ENCODE data around the gene PHTF1.

PHTF1 gene

DNA sequence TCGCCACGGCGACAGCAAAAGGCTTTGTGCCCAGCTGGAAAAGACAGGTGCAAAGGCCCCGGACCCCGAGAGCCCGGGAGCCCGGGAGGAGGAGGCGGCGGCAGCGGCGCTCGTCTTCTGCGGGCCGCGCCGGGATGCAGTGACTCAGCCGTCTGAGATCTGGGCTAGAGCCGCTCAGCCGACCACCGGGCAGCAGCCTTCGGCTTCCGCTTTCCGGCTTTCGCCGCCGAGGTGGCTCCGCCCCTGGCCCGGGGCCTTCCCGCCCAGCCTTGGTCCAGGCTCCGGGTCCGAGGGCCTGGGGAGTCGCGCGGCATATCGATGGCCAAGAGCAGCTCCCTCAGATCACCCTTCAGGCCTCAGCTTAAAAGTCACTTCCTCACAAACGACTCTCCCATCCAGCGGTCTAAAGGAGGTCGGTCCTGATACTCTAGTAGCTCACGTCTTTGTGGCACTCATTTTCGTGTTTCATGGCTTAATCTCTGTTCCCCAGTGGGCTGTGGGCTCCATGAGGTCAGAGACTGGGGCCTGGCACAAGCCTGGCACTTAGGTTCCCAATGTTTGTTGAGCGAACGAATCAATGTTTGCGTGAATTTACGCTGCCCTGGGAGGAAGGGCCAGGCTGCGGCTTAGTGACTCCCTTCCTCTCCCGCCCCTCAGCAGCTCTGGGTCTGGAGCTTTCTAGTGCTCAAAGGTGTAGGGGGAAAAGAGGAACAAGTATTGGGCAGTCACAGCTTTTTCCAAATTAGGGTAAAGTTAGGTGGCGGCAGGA, at the start of gene PHTF1:
Gene PHTF1 (minus strand): TSS at position 154 of the 769 bp plus-strand sequence. CDS start 783 bp downstream, outside the sequence.
- in situ Hi-C loops (cut with MboI; ENCODE audit: low sequenced_read_pairs) = no loop called here

DNA sequence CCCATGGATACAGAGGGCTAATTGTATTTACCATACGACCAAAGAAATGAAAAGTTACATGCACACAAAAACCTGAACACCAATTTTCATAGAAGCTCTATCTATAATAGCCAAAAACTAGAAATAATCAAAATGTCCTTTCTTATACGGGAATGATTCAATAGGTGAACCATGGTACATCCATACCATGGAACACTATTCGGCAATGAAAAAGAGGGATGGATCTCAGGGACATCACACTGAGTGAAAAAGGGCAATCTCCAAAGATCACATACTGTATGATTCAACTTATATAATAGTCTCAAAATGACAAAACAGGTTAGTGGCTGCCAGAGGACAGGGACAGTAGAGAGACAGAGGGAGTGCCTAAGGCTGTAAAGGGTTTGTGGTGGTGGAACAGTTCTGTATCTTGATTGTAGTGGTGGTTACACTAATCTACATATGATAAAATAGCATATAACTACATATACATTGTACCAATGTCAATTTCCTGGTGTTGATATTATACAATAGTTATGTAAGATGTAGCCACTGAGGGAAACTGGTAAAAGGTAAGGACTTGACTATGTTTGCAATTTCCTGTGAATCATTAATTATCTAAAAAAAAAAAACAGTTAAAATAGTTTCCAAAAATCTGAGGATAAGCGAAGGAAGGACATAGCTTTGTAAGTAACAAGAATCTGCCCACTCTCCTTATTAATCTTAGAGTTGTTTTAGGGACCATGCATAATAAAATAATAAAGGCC, 49.3 kb upstream of the PHTF1 start:
- in situ Hi-C loops (cut with MboI; ENCODE audit: low sequenced_read_pairs) = no loop called here

DNA sequence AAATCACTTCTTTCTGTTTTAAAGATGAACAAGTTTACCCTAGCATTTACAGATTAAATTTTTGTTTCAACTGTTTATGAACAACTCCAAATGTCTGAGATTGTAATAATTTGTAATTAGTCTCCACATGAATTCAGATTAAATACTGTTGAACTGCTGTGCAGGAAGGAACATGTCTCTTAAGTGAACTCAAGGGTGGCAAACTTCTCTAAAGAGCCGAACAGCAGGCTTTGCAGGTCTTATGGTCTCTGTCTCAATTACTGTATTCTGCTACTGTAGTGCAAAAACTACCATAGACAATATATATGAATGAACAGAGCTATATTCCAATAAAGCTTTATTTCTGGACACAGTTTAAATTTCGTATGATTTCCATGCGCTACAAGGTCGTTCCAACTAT, 46.4 kb upstream of the PHTF1 start:
- in situ Hi-C loops (cut with MboI; ENCODE audit: low sequenced_read_pairs) = no loop called here

DNA sequence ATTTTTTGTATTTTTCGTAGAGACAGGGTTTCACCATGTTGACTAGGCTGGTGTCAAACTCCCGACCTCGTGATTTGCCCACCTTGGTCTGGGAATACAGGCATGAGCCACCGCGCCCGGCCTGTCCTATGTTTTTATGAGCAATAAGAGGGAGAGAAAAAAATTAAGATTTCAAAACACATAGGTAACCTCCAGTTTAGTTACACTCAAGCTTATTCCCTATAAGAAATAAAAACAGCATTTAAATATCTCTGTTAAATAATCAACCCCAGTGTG, 45.9 kb upstream of the PHTF1 start:
- in situ Hi-C loops (cut with MboI; ENCODE audit: low sequenced_read_pairs) = no loop called here

DNA sequence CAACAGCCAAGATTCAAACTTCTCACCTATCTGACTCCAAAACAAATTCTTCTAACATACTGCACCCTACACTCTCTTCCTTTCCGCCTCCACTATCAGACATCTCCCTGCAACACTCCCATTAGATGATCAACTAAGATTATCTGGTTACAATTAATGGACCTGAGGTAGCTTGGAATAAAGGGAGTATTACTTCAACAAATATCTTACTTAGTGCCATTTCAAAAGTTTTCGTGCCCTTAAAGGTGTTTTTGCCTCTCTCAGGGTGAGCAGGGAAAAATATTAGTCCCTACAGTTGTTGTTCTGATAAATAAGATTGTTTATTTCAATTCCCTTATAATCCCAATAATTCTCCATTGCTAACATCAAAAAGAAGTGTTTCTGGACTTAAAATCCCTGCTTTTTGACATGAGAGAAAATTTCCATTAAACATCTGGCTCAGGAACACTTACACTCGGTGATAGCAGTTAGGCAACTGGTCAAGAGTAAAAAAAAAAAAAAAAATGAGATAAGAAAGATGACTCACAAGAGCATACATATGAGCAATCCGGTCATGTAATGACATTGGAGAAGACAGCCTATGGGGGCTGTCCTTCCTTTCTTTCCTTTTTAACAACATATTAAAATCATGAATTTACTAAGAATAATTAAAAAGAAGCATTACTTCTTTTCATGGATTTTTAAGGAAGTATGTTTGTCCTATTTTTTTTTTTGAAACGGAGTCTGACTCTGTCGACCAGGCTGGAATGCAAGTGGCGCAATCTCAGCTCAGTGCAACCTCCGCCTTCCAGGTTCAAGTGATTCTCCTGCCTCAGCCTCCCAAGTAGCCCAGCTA, 45.4 kb upstream of the PHTF1 start:
- in situ Hi-C loops (cut with MboI; ENCODE audit: low sequenced_read_pairs) = no loop called here

DNA sequence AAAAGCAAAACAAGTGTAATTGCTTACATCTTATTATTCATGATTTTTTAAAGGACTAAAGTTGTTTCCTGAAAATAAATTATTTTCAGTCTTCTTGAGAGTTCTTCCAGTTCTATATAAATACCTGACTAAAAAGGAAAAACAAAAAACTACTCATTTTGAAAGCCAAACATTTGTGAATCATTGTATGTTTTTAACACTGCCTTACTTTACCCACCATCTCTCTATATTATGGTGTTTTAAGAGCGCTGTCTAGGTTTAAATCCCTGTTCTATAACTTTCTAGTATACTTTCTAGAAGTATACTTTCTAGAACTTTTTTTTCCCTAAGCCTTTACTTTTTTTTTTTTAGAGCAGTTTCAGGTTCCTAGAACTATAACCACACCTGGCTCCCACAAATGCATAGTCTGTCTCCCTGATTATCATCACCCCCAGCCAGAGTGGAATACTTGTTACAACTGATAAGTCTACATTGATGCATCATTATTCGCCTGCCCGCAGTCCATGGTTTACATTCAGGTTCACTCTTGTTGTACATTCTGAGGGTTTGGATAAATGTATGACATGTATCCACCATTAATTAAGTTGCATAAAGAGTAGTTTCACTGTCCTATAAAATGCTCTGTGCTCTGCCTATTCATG, 43.2 kb upstream of the PHTF1 start:
- in situ Hi-C loops (cut with MboI; ENCODE audit: low sequenced_read_pairs) = no loop called here

DNA sequence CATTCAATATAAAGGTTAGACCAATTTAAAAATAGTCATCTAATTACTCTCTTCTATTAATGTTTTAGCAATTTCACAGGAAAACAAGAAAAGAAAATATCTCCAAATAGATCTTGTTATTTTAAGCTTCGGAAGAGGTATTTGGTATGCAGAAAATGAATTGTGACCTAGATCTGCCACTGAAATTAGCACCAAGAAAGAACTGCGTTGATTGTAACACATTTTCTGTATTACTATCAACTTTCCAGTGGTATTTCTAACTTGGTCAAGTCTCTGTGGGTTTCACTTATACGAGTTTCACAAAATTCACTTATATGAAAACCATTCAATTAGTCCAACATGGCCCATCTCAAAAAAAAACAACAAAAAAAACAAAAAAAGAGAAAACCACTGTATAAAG, 41.2 kb upstream of the PHTF1 start:
- in situ Hi-C loops (cut with MboI; ENCODE audit: low sequenced_read_pairs) = no loop called here

DNA sequence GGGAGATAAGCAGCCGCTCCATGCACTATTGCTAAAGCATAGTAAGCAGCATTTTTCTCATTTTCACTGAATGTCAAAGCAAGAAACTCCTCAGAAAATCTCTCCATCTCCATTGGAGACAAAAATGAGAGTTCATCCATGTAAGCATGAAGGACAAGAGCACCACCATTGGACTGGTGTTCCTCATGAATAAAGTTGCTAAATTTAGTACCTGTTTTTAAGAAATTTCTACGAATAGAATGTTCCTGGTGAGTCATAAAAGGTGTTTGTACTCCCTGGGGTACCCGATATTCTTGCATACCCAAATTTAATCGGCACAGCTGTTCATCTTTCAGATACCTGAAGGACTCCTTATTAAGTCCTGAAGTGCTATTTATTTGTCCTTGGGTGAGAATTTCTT, 38.2 kb upstream of the PHTF1 start:
- in situ Hi-C loops (cut with MboI; ENCODE audit: low sequenced_read_pairs) = no loop called here

DNA sequence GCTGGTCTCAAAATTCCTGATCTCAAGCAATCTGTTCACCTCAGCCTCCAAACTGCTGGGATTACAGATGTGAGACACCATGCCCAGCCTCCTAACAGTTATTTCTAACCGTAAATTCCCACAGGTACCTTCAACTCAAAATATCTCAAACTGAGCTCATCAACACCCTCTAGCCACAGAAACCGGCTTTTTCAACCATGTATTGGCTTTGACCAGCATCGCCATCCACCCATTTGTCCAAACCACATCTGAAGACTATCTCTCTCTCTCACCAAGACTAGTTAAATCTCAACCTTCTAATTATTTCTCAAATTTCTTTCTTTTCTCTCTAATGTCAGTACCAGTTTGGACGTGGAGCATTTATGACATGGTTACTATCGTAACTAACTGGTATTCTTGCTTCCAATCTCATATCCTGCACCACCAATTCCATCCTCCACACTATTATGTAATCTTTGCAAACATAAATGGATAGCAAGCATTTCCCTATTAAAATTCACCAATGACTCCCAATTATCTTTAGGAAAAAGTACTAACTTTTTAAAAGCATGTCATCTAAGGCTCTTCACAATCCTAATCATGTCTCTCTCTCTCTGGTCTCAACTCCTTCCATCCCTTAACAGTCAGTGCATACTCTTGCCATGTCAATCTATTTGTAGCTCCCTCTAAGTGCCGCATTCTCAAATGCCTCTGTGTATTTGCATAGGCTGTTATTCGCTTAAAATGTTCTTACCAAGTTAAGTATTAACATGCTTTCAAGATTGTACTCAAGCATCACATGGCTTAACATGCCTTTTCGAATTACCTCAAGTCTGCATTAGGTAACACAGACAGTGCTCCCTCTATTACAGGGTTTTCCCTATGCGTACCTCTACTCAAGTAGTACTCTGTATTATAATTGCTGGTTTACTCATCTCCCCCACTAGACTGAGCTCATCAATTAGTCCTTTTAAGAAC, 34.9 kb upstream of the PHTF1 start:
- in situ Hi-C loops (cut with MboI; ENCODE audit: low sequenced_read_pairs) = no loop called here

DNA sequence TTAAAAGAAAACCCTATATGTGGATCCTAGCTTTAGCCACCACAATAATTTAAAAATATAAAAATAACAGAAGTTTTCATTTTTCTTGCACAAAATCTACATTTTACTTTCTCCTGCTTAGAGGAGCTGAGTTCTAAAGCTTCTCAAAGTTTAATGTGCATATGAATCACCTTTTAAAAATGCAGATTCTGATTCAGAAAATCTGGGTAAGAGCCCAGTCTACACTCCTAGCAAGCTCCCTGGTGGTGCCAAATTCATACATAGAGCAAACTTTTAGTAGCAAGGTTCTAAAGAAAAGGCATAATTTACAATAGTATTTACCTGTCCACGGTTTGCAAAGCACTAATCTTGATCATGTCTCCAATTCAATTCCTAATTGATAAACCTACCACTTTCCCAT, 33.7 kb upstream of the PHTF1 start:
- in situ Hi-C loops (cut with MboI; ENCODE audit: low sequenced_read_pairs) = no loop called here

DNA sequence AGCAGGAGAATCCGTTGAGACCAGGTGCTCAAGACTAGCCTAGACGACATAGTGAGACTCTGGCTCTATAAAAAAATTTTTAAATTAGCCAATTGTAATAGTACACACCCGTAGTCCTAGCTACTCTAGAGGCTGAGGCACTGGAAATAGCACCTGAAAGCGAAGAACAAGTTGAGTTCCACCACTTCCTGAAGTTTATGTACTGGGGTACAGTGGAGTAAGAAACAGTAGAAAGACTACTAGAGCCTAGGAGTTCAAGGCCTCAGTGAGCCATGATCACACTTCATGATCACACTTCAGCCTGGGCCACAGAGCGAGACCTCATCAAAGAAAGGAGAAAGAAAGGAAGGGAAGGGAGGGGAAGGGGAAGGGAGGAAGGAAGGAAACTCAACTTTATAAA, 33.2 kb upstream of the PHTF1 start:
- in situ Hi-C loops (cut with MboI; ENCODE audit: low sequenced_read_pairs) = no loop called here

DNA sequence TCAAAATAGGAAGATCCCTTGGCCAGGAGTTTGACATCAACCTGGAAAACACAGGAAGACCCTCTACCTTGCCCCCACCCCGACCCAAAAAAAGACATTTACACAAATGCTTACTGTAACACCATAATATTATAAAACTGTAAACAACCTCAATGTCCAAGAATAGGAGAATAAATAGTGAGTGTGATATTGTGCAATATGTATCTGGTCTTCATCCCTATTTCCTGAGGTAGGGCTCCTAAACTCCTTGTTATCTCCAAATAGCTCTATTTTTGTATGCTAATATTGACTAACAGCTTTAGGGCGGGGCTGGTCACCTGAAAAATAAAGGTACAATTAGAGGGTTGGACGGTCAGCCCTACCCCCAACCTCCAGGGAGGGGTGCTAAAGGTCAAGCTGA, 29.5 kb upstream of the PHTF1 start:
- in situ Hi-C loops (cut with MboI; ENCODE audit: low sequenced_read_pairs) = no loop called here

DNA sequence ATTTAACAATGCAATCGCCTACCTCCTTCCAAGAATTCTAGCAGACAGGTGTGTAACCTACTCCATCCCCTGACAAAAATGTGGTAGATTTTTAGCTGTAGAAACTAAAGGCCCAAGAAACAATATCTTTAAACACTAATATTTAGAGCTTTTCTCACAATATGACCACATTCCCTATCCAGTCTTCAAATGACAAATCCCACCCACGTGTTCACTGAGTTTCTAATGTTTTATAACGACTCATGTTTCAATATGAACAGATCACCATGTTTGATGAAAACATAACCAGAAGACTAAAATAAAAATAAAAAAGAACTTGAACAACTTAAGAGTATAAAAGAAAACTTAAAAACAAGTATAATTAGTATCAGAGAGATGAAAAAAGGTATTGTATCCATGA, 28.4 kb upstream of the PHTF1 start:
- in situ Hi-C loops (cut with MboI; ENCODE audit: low sequenced_read_pairs) = no loop called here

DNA sequence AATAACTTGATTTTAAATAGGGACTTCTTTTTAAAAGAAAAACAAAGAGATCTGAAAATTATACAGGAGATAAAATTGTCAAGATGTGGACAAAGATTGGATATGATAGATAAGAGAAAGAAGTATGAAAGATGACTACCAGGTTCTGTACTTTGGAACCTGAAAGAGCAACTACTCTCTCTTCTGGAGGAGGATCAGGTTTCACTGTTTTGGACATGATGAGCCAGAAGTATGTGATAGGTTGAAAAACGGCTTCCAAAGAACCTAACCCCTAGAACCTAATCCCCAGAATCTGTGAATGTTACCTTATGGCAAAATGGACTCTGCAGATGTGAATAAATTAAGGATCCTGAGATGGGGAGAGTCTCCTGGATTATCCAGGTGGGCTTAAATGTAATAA, 26.8 kb upstream of the PHTF1 start:
- in situ Hi-C loops (cut with MboI; ENCODE audit: low sequenced_read_pairs) = no loop called here

DNA sequence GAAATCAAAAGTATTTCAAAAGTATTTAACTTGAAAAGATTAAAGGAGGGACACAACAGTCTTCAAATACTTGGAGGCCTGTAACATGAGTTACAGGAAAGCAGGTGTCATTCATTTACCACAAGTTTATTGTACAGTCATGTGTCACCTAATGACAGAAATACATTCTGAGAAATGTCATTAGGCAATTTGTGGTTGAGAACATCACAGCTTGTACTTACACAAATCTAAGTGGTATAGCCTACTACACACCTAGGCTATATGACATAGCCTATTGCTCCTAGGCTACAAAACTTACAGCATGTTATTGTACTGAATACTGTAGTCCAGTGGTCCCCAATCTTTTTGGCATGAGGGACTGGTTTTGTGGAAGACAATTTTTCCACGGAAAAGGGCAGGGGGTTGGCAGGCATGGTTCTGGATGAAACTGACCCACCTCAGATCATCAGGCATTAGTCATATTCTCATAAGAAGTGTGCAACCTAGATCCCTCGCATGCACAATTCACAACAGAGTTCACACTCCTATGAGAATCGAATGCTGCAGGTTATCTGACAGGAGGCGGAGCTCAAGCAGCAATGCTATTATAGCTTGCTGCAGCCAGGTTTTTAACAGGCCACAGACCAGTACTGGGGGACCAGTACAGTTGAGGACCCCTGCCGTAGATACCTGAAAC, 25.0 kb upstream of the PHTF1 start:
- in situ Hi-C loops (cut with MboI; ENCODE audit: low sequenced_read_pairs) = no loop called here

DNA sequence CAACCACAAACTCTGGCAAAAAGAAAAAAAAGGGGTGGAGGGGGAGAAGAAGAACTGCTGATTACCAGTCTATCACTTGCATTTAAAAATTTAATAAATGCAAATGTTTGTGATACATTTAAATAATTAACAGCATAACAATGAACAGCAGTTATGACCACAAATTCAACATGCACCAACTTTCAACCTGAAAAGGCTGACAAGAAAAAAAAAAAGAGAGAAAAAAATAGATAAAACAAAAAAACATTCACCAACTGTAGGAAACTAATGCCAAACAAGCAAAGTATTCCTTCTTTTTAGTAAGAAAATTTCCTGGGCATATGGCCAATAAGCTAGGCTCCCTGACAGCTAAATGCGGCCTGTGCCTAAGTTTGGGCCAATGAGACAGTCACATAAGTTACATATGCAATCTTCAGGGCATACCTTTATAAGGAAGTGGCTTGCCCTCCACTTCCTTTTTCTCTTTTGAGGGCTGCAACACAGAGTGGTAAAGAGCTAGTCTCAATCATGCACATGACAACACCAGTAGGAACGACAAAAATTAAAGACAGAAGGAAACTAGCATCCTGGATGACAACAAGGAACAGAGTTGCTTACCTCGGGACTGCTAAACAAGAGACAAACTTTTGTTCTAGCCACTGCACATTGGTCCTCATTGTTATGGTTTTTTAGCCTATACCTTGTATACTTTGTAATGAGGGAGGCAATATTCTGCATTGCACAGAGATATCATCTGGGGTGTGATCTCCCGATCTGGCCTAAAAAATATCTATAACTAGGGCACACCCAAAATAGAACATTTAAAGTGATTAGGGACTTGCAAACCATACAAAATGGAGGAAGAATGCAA, 24.2 kb upstream of the PHTF1 start:
- in situ Hi-C loops (cut with MboI; ENCODE audit: low sequenced_read_pairs) = no loop called here

DNA sequence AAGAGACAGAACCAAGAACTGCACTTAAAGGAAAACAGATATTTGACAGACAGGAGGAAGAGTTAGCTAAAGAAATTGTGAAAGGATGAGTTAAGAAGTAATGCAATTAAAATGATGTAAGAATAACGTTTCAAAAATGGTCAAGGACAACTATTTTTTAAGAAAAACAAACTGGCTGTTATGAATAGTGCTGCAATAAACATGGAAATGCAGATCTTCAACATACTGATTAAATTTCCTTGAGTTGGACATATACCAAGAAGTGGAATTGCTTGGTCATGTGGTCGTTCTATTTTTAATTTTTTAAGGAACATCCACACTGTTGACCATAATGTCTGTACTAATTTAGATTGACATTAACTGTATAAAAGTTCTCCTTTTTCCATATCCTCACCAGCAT, 23.1 kb upstream of the PHTF1 start:
- in situ Hi-C loops (cut with MboI; ENCODE audit: low sequenced_read_pairs) = no loop called here

DNA sequence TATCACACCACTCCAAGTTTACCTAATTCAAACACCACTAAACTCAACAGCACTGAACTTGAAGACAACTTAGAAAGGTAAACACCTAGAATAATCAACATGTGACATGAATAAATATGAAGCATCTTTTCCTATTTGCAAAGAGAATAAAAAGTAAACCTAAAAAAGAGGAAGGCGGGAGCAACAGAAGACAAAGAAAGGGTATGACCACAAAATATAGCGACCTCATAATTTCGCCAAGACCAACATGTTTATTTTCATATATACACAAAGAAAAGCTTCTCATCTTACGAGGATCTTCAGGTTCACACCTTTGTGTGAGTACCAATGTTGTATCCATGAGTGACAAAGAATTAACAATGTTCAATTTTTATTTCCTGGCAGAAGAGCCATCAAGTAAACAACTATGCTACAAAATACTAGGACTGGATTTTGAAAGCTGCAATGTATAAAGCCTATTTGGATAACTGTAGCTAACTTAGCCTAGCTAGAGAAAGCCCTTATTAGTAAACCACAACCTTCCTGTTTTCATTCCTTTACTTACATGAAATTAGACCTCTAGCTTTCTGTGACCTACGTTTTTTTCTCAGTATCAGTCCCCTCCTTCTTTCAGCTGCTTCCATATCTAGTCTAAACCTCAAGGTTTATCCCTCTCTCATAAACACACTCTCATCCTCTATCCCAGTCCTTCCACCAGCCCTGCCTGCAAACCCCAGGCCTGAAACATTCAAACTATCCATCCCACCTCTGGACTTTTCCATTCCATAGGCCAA, 21.3 kb upstream of the PHTF1 start:
- in situ Hi-C loops (cut with MboI; ENCODE audit: low sequenced_read_pairs) = no loop called here
